Keratinocyte (primary cell): Measurements from ENCODE around the gene CEP20. TPM values are rescaled to one million over a fixed set of nuclear protein-coding genes. Genes with fewer than 3 reads are reported as not detected.

Experiments used
- DNase-seq: peaks from one replicate; pipeline ENCODE4 v3.0.0-alpha.2; 2011; ENCODE audit warnings: low read depth, missing footprints, low spot score
- FAIRE-seq: peaks from 2 replicates; lab custom pipeline; 2011; peaks lifted over from hg19 to GRCh38; lab: Jason Lieb, UNC
- H2AFZ ChIP-seq: 2 replicates; pipeline ENCODE4 v1.6.0; 2012; ENCODE audit warnings: low read length, control low read depth, inconsistent platforms; ENCODE audit not compliant: control insufficient read depth
- H3K27ac ChIP-seq: 2 replicates; pipeline ENCODE4 v1.5.1; 2011; ENCODE audit warnings: low read length; ENCODE audit not compliant: control insufficient read depth, insufficient read depth
- H3K27me3 ChIP-seq: 3 replicates; pipeline ENCODE4 v1.6.0; 2011; ENCODE audit warnings: low read length; ENCODE audit not compliant: control insufficient read depth, insufficient read depth; ENCODE audit errors: extremely low read depth
- H3K36me3 ChIP-seq, 2 experiments: 2 replicates in 1 of 2; 3 replicates in 1 of 2; pipeline ENCODE4 v1.5.1; 2011; ENCODE audit warnings: low read length in 2 of 2, mild to moderate bottlenecking in 1 of 2; ENCODE audit not compliant: control insufficient read depth in 2 of 2, insufficient read depth in 2 of 2; ENCODE audit errors: extremely low read depth in 1 of 2
- H3K4me1 ChIP-seq: 3 replicates; pipeline ENCODE4 v1.5.1; 2011; ENCODE audit warnings: low read length; ENCODE audit not compliant: control insufficient read depth, insufficient read depth; ENCODE audit errors: extremely low read depth
- H3K4me2 ChIP-seq: 3 replicates; pipeline ENCODE4 v1.6.0; 2011; ENCODE audit warnings: low read depth, low read length; ENCODE audit not compliant: control insufficient read depth, insufficient read depth; ENCODE audit errors: extremely low read depth
- H3K4me3 ChIP-seq, 3 experiments: fragments of 200-600 bp in 1 of 3; sonication (generic) in 1 of 3; 2 replicates in 2 of 3; 3 replicates in 1 of 3; pipeline ENCODE4 v1.5.1; 2011 to 2016; ENCODE audit warnings: low read length in 3 of 3, mild to moderate bottlenecking in 3 of 3, control low read depth in 2 of 3, inconsistent platforms in 1 of 3, low read depth in 1 of 3, mixed read lengths in 1 of 3, mixed run types in 1 of 3, moderate library complexity in 1 of 3; ENCODE audit not compliant: control insufficient read depth in 2 of 3, insufficient read depth in 2 of 3; ENCODE audit errors: extremely low read depth in 1 of 3
- H3K79me2 ChIP-seq: 2 replicates; pipeline ENCODE4 v1.6.0; 2012; ENCODE audit warnings: low read length; ENCODE audit not compliant: control insufficient read depth, insufficient read depth
- H3K9ac ChIP-seq: 3 replicates; pipeline ENCODE4 v1.6.0; 2011; ENCODE audit warnings: low read length; ENCODE audit not compliant: control insufficient read depth, insufficient read depth; ENCODE audit errors: extremely low read depth
- H3K9me1 ChIP-seq: 3 replicates; pipeline ENCODE4 v1.6.0; 2011; ENCODE audit warnings: low read length; ENCODE audit not compliant: control insufficient read depth, insufficient read depth; ENCODE audit errors: extremely low read depth
- H3K9me3 ChIP-seq: 2 replicates; pipeline ENCODE4 v1.5.1; 2012; ENCODE audit warnings: low read depth, low read length; ENCODE audit not compliant: control insufficient read depth
- H4K20me1 ChIP-seq: 3 replicates; pipeline ENCODE4 v1.6.0; 2011; ENCODE audit warnings: low read length; ENCODE audit not compliant: control insufficient read depth, insufficient read depth; ENCODE audit errors: extremely low read depth
- EZH2 ChIP-seq: IDR thresholded peaks from one replicate; pipeline ENCODE4 v1.6.1; 2012; ENCODE audit warnings: inconsistent platforms, mild to moderate bottlenecking, low read length, moderate library complexity
- dilution Hi-C: fragments of 300-500 bp; cut with MboI; formaldehyde crosslinking; loops from one replicate; pipeline ENCODE4 v1.7.0; 2020; ENCODE audit warnings: low sequenced_read_pairs; ENCODE audit not compliant: extremely low pct_ligation_motif_present
- polyA plus RNA-seq, 5 experiments: library from polyadenylated mRNA; depleted of rRNA in 3 of 5; stranded (reverse) in 3 of 5; stranded (forward) in 1 of 5; unstranded in 1 of 5; fragments of >200 nt; gene quantifications; 1 replicate in 1 of 5; 2 replicates in 3 of 5; 3 replicates in 1 of 5; pipeline versions ENCODE4 v1.2.1 to v1.2.3, GENCODE V29; 2011 to 2012; ENCODE audit warnings: missing spikeins in 2 of 5, low read depth in 1 of 5, low replicate concordance in 1 of 5
- TF ChIP-seq, protein P1 (sequence below), 3 experiments: IDR thresholded peaks in 1 of 3; conservative IDR thresholded peaks in 1 of 3; optimal IDR thresholded peaks in 1 of 3; 2 replicates in 2 of 3; 3 replicates in 1 of 3; pipeline versions ENCODE3 to v1.5.1; 2011; ENCODE audit warnings: low read length in 3 of 3, mild to moderate bottlenecking in 3 of 3, moderate library complexity in 2 of 3, control low read depth in 1 of 3, inconsistent platforms in 1 of 3; ENCODE audit not compliant: insufficient read depth in 2 of 3; ENCODE audit errors: extremely low read depth in 1 of 3

CEP20 gene
- polyA plus RNA-seq, 1 donor (not counting 4 experiments of a cell fraction or from before 2014, with no cell fraction given), result 44.1 TPM

DNA sequence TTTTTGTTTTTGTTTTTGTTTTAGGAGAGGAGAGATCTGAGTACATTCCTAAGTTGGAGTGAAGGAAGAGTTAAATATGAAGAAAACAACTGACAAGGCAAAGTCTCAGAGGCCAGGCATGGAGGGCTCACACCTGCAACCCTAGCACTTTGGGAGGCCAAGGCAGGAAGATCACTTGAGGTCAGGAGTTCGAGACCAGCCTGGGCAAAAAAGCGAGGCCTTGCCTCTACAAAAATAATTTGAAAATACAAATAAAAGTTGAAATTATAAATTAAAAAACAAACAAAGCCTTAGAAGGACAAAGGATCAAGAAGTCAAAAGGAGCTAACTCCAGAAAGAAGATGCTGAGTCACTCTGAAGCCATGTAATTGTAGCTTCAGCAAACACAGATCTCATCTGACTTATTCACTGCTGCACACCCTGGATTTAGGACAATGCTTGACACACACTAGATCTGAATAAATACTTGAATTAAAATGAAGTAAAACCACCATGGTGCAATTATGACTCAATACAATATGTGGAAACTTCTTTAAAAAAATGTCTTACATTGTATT lies 9.1 kb downstream of the CEP20 start:
- Histone ChIP-seq H3K4me1 (peaks cover 14% of the 10 kb centered on the region), H3K9ac (peak overlapping the region; percentile 18), H3K9me1 (no peaks in the 10 kb centered on the region), H2AFZ (no peak overlapping the region), H3K27me3 (no peaks in the 10 kb centered on the region), H4K20me1 (no peaks in the 10 kb centered on the region), H3K79me2 (peaks cover 22% of the 10 kb centered on the region), H3K9me3 (no peaks in the 10 kb centered on the region), H3K27ac (peak overlapping the region; percentile 66), H3K4me3 (no peak overlapping the region), H3K36me3 (peaks cover 11 to 25% of the 10 kb centered on the region in 2 experiments), H3K4me2 (no peak overlapping the region)
- DNase-seq, result no peak
- dilution Hi-C loops, result loop anchor here (25.0 kb wide), 1 partner anchor 108 kb away; no protein-coding TSS in a partner anchor
- TF ChIP-seq, protein P1, sequence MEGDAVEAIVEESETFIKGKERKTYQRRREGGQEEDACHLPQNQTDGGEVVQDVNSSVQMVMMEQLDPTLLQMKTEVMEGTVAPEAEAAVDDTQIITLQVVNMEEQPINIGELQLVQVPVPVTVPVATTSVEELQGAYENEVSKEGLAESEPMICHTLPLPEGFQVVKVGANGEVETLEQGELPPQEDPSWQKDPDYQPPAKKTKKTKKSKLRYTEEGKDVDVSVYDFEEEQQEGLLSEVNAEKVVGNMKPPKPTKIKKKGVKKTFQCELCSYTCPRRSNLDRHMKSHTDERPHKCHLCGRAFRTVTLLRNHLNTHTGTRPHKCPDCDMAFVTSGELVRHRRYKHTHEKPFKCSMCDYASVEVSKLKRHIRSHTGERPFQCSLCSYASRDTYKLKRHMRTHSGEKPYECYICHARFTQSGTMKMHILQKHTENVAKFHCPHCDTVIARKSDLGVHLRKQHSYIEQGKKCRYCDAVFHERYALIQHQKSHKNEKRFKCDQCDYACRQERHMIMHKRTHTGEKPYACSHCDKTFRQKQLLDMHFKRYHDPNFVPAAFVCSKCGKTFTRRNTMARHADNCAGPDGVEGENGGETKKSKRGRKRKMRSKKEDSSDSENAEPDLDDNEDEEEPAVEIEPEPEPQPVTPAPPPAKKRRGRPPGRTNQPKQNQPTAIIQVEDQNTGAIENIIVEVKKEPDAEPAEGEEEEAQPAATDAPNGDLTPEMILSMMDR (optimal IDR thresholded peaks at IDR 0.05 in 1 of 3, IDR thresholded peaks at IDR 0.05 in 1 of 3, conservative IDR thresholded peaks at IDR 0.05 in 1 of 3; ENCODE audit: extremely low read depth in 1 of 3, insufficient read depth in 2 of 3, low read length in 3 of 3), result no peak
- no peak for TF ChIP-seq EZH2
- FAIRE-seq, result no peak

DNA sequence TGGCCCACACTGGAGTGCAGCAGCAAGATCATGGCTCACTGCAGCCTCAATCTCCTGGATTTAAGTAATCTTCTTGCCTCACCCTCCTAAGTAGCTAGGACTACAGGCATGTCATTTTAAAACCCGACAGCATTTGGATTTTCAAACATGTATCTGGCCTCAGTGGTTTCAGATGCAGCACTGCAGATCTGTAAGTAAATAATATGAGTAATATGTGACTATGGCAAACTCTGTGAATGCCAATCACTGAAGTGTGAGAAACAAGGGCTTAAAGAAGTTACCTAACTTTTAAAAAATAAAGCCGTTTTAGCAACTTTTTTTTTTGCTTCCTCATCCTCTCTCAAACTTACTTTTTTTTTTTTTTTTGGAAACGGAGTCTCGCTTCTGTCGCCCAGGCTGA lies 11.9 kb downstream of the CEP20 start:
- no peak overlapping the region for H3K9ac ChIP-seq
- H3K4me1 ChIP-seq, result peaks cover 14% of the 10 kb centered on the region
- peaks cover 9 to 12% of the 10 kb centered on the region in 2 experiments for H3K36me3 ChIP-seq
- no peak overlapping the region for H3K4me2 ChIP-seq
- DNase-seq, result no peak
- no peaks in the 10 kb centered on the region for H3K9me3 ChIP-seq
- TF ChIP-seq, protein P1 (optimal IDR thresholded peaks at IDR 0.05 in 1 of 3, IDR thresholded peaks at IDR 0.05 in 1 of 3, conservative IDR thresholded peaks at IDR 0.05 in 1 of 3; ENCODE audit: extremely low read depth in 1 of 3, insufficient read depth in 2 of 3, low read length in 3 of 3), result no peak
- no peak for TF ChIP-seq EZH2
- FAIRE-seq, result no peak
- no peaks in the 10 kb centered on the region for H4K20me1 ChIP-seq
- H3K27ac ChIP-seq, result no peak overlapping the region
- peaks cover 9% of the 10 kb centered on the region for H3K79me2 ChIP-seq
- no peak overlapping the region for H3K4me3 ChIP-seq
- H3K9me1 ChIP-seq, result no peaks in the 10 kb centered on the region
- no peaks in the 10 kb centered on the region for H3K27me3 ChIP-seq
- dilution Hi-C loops, result loop anchor here (25.0 kb wide), 1 partner anchor 111 kb away; no protein-coding TSS in a partner anchor
- no peak overlapping the region for H2AFZ ChIP-seq
